Measurements from ENCODE around the gene FBP1. TPM values are rescaled to one million over a fixed set of nuclear protein-coding genes. Genes with fewer than 3 reads are reported as not detected.
"Not testable (repeated sequence)": the region's sequence is repeated elsewhere in the genome, so short reads cannot be mapped to it uniquely, and the experiment has no call there.

Gene FBP1
- total and polyA plus RNA-seq, 2 donors (not counting 3 experiments of a cell fraction or from before 2014, with no cell fraction given) = 2.5 to 3.8 TPM

DNA sequence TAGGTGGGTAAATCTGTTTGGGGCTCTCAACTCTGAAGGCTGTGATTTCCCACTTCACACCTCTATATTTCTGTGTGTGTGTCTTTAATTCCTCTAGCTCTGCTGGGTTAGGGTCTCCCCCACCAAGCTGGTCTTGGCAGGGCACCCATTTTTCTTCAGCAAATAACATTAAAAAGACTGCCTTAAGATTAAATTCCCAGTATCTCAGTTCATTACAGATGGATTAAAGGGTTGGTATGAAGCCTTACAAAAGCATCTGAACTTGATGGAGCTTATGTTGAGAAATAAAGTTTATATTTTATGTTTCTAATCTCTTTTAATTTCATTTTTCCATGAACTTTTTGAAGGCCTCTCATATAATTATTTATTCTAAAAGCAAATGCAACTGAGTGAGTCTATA is 72.8 kb downstream of the FBP1 start:
- Histone ChIP-seq H3K9me3 (replicated peaks; ENCODE audit: control insufficient read depth, insufficient read depth, low read length) (no peaks in the 10 kb centered on the region), H3K9me1 (replicated peaks; ENCODE audit: control insufficient read depth, extremely low read depth, insufficient read depth, low read length) (no peaks in the 10 kb centered on the region), H3K79me2 (ENCODE audit: control insufficient read depth, insufficient read depth, low read length) (no peaks in the 10 kb centered on the region), H3K4me2 (ENCODE audit: insufficient read depth, low read length) (no peak overlapping the region), H2AFZ (ENCODE audit: low read depth, low read length) (no peak overlapping the region), H3K9ac (replicated peaks; ENCODE audit: extremely low read depth, insufficient read depth, low read length) (no peak overlapping the region), H3K4me1 (ENCODE audit: control insufficient read depth, extremely low read depth, insufficient read depth, low read length) (no peaks in the 10 kb centered on the region), H3K4me3 (replicated peaks in 1 of 3; ENCODE audit: insufficient read depth in 1 of 3, low read depth in 1 of 3, low read length in 3 of 3) (no peak overlapping the region), H3K36me3 (ENCODE audit: control insufficient read depth in 2 of 2, extremely low read depth in 1 of 2, insufficient read depth in 2 of 2, low read length in 2 of 2) (no peaks in the 10 kb centered on the region), H4K20me1 (replicated peaks; ENCODE audit: control insufficient read depth, extremely low read depth, insufficient read depth, low read length) (no peaks in the 10 kb centered on the region), H3K27ac (ENCODE audit: insufficient read depth, low read depth, low read length) (no peak overlapping the region), H3K27me3 (ENCODE audit: control insufficient read depth in 2 of 2, insufficient read depth in 2 of 2, low read length in 2 of 2) (no peaks in the 10 kb centered on the region)
- TF ChIP-seq POLR2AphosphoS5 (IDR thresholded peaks at IDR 0.05; ENCODE audit: insufficient read depth, low read depth, low read length) = no peak
- TF ChIP-seq EZH2 (IDR thresholded peaks at IDR 0.05; ENCODE audit: borderline replicate concordance, low read depth, low read length, severe bottlenecking) = no peak
- TF ChIP-seq, protein P1, sequence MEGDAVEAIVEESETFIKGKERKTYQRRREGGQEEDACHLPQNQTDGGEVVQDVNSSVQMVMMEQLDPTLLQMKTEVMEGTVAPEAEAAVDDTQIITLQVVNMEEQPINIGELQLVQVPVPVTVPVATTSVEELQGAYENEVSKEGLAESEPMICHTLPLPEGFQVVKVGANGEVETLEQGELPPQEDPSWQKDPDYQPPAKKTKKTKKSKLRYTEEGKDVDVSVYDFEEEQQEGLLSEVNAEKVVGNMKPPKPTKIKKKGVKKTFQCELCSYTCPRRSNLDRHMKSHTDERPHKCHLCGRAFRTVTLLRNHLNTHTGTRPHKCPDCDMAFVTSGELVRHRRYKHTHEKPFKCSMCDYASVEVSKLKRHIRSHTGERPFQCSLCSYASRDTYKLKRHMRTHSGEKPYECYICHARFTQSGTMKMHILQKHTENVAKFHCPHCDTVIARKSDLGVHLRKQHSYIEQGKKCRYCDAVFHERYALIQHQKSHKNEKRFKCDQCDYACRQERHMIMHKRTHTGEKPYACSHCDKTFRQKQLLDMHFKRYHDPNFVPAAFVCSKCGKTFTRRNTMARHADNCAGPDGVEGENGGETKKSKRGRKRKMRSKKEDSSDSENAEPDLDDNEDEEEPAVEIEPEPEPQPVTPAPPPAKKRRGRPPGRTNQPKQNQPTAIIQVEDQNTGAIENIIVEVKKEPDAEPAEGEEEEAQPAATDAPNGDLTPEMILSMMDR (IDR thresholded peaks at IDR 0.05; ENCODE audit: extremely low read depth in 1 of 2, insufficient read depth in 1 of 2, low read depth in 1 of 2, low read length in 2 of 2) = no peak
- TF ChIP-seq MYC (IDR thresholded peaks at IDR 0.05; ENCODE audit: low read depth, low read length) = no peak
- no peak for TF ChIP-seq GATA2 (IDR thresholded peaks at IDR 0.05; ENCODE audit: insufficient read depth, insufficient read length, low read depth, low read length)
- no peak for TF ChIP-seq FOS (IDR thresholded peaks at IDR 0.05; ENCODE audit: borderline replicate concordance, insufficient read depth, low read length)
- TF ChIP-seq, protein P2, sequence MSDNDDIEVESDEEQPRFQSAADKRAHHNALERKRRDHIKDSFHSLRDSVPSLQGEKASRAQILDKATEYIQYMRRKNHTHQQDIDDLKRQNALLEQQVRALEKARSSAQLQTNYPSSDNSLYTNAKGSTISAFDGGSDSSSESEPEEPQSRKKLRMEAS (IDR thresholded peaks at IDR 0.05; ENCODE audit: insufficient read depth, insufficient read length) = no peak
- TF ChIP-seq JUN (IDR thresholded peaks at IDR 0.05; ENCODE audit: borderline replicate concordance, insufficient read depth, insufficient read length, low read depth) = no peak
- no peak for TF ChIP-seq POLR2A (IDR thresholded peaks at IDR 0.05; ENCODE audit: low read depth, low read length)
- POLR2A ChIA-PET = no interaction called here
- dilution Hi-C loops (cut with MboI; ENCODE audit: extremely low pct_ligation_motif_present, low sequenced_read_pairs) = no loop called here
- FAIRE-seq (no peak), DNase-seq (ENCODE audit: low read depth, low spot score) (no peak)
- intact Hi-C loops (cut with micrococcal nuclease) = no loop called here
- CTCF ChIA-PET = no interaction called here
- no TSS peak for BruUV-seq (replicated peaks)

DNA sequence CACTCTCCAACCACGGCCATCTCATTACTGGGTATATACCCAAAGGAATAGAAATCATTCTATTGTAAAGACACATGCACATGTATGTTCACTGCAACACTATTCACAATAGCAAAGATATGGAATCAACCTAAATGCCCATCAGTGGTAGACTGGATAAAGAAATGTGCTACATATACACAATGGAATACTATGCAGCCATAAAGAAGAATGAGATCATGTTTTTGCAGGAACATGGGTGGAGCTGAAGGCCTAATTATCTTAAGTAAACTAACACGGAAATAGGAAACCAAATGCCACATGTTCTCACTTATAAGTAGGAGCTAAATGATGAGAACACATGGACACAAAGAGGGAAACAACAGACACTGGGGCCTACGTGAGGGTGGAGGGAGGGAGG is 75.0 kb downstream of the FBP1 start:
- H3K36me3 ChIP-seq (ENCODE audit: control insufficient read depth in 2 of 2, extremely low read depth in 1 of 2, insufficient read depth in 2 of 2, low read length in 2 of 2); FAIRE-seq; H3K4me2 ChIP-seq (ENCODE audit: insufficient read depth, low read length); H3K27ac ChIP-seq (ENCODE audit: insufficient read depth, low read depth, low read length); DNase-seq (ENCODE audit: low read depth, low spot score); H4K20me1 ChIP-seq (replicated peaks; ENCODE audit: control insufficient read depth, extremely low read depth, insufficient read depth, low read length); H3K4me3 ChIP-seq (replicated peaks in 1 of 3; ENCODE audit: insufficient read depth in 1 of 3, low read depth in 1 of 3, low read length in 3 of 3); H3K9me3 ChIP-seq (replicated peaks; ENCODE audit: control insufficient read depth, insufficient read depth, low read length); H3K4me1 ChIP-seq (ENCODE audit: control insufficient read depth, extremely low read depth, insufficient read depth, low read length); CTCF ChIA-PET; intact Hi-C loops (cut with micrococcal nuclease); POLR2A ChIA-PET; dilution Hi-C loops (cut with MboI; ENCODE audit: extremely low pct_ligation_motif_present, low sequenced_read_pairs); H3K27me3 ChIP-seq (ENCODE audit: control insufficient read depth in 2 of 2, insufficient read depth in 2 of 2, low read length in 2 of 2); H3K9me1 ChIP-seq (replicated peaks; ENCODE audit: control insufficient read depth, extremely low read depth, insufficient read depth, low read length); H3K9ac ChIP-seq (replicated peaks; ENCODE audit: extremely low read depth, insufficient read depth, low read length); H2AFZ ChIP-seq (ENCODE audit: low read depth, low read length); H3K79me2 ChIP-seq (ENCODE audit: control insufficient read depth, insufficient read depth, low read length); BruUV-seq (replicated peaks): not testable (repeated sequence)
